Tongue (tissue), 3 donors: ENCODE results near the gene ULK2. TPM values are rescaled to one million over a fixed set of nuclear protein-coding genes. Genes with fewer than 3 reads are reported as not detected.

Experiments
- DNase-seq: peaks from one replicate; pipeline ENCODE4 v3.0.0-alpha.2; 2015
- small RNA-seq: library from RNA; depleted of rRNA; stranded (forward); fragments of <200 nt; gene quantifications from one replicate; pipeline ENCODE3, GENCODE V24; 2014; ENCODE audit warnings: low replicate concordance
- total RNA-seq: library from RNA; depleted of rRNA; stranded (reverse); fragments of >200 nt; gene quantifications from one replicate; pipeline ENCODE4 v1.2.3, GENCODE V29; 2014

The ULK2 gene
- total RNA-seq, 1 donor from 2014 or later = 24.6 TPM

DNA sequence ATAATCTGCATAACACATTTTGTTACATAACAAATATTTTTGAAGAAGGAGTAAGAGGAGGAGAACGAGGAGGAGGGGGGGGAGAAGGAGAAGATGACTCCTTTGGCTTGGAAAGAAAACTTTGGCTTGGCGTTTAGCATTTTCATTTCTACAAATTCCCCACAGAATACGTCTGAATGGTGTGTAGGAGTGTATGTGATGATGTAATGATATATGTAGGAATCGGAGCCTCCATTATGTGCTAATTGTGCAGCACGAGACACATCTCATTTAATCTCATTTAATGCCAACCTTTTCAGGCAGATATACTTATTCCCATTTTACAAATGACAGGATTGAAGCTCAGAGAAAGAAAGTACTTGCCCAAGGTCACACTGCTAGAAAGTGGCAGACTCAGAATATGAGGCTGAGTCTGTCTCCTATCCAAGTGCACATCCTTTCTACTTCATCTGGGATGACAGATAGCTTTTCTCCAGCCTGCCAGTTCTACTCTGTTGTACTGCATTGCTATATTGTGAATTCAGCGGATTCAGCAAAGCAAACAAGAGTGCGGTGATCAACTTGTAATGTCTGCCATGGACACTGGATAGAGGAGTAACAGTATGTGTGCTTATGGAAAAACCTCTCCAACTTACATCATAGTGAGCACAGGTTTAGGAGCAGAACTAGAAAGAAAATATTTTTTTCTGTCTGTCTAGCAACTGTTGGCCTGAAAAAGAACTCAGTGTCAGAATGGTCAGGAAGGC is 140.9 kb downstream of the ULK2 start:
- DNase-seq = peak; percentile 45

DNA sequence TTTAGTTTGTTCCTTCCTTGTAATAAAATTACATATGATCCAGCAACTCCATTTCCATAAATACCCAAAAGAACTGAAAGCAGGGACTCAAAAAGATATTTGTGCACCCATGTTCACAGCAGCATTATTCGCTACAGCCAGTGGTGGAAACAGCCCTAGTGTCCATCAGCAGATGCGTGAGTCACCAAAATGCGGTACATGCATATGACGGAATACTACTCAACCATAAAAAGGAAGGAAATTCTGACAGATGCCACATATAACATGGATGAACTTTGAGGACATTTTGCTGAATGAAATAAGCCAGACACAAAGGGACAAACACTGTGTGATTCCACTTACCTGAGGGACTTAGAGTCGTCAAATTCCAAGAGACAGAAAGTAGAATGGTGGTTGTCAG is 142.2 kb downstream of the ULK2 start:
- DNase-seq = no peak

DNA sequence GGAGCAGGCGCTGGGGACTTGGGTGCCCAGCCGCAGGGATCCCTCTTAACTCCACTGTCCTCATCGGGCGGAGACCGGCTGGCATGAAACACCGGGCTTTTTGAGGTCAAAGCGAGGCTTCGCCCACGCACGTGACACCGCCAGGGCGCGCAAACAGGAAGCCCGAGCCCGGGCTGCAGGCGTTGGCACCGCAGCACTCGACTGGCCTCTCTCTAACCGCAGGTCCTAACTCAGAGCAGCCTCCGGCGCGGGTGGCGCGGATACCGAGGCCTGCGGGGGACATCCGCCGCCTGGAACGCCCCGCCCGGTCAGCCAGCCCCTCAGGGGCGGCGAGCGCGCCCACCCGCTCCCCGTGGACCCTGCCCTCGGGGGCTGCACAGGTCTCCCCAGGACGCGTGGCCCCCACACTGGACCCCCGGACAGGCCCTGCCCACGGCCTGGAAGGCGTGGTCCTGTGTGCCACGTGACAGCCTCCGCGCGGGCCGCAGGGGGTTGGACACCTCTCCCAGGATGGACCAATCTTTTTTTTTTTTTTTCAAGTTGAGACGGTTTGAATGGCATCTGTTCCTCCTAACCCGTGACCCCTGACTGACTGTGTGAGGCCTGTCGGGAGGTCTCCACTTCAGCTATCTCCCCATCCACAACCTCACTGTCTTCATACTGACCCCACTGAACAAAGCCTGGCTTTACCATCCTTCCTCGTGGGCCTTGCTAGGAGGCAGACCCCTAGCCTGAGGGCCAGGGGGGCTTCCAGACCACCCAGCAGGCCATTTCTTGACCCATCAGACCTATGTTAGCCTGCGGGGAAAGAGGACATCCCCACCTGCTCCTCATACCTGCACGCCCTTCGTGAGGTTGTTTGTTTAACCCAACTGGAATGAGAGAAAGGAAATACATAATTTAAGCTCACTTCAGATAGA is 143.0 kb downstream of the ULK2 start:
- no peak for DNase-seq

DNA sequence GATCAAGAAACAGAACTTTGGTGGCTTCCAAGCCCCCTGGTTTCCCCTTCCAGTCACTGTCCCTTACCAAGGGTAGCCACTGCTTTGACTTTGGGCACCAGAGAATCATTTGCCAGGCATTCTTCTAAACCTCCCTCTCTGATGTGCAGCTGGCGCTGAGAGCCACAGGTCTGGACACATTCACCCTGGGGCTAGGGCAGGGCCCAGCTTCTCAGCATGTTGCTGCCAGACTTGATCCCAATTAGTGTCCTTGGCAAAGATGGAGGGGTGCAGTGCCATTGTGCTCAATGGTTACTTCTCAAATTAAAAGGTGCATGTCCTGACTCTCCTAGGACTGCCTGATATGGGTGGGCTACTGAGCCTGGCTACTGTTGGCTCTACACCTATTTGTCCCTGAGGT is 143.8 kb downstream of the ULK2 start:
- DNase-seq = peak; percentile 46

Small RNA genes within 50 kb of the gene (small RNA-seq; reads per million reads assigned to genes)
- gene AC015726.2 = not detected

Other genes with a start within 250 kb of the ULK2 start
- 210 TPM for gene ALDH3A2, start 219.2 kb downstream of the ULK2 start, total RNA-seq
- 1.5 TPM for gene SLC47A2, start 151.4 kb downstream of the ULK2 start, total RNA-seq
- gene ALDH3A1, start 119.6 kb downstream of the ULK2 start, total RNA-seq = 17.1 TPM
- 31.5 TPM for gene AKAP10, start 109.9 kb upstream of the ULK2 start, total RNA-seq
- gene SPECC1, start 141.4 kb upstream of the ULK2 start, total RNA-seq = 23.1 TPM